Measurements from ENCODE around the gene CMSS1.

CMSS1 gene

GRCh38 chr3:100002599-100003350 is 185.1 kb downstream of the CMSS1 start:
- Histone ChIP-seq H3K9me3 (ENCODE audit: control insufficient read depth in 1 of 2, low read length in 2 of 2) (no peaks in the 10 kb centered on the region), H3K27me3 (ENCODE audit: control insufficient read depth in 1 of 2, insufficient read depth in 2 of 2, low read length in 2 of 2) (no peaks in the 10 kb centered on the region), H3K4me3 (ENCODE audit: low read depth in 1 of 2, low read length in 2 of 2) (no peak overlapping the region), H3K9ac (ENCODE audit: low read depth in 1 of 2, low read length in 2 of 2) (no peak overlapping the region), H3K27ac (ENCODE audit: low read depth, low read length) (no peak overlapping the region), H3K36me3 (ENCODE audit: control insufficient read depth in 1 of 2, insufficient read depth in 2 of 2, low read length in 2 of 2) (no peaks in the 10 kb centered on the region), H3K4me1 (ENCODE audit: control insufficient read depth in 1 of 2, insufficient read depth in 2 of 2, low read length in 2 of 2) (peaks cover 25 to 65% of the 10 kb centered on the region in 2 donors)

GRCh38 chr3:100003609-100004503 is 186.2 kb downstream of the CMSS1 start:
- no peaks in the 10 kb centered on the region for H3K36me3 ChIP-seq (ENCODE audit: control insufficient read depth in 1 of 2, insufficient read depth in 2 of 2, low read length in 2 of 2)
- no peak overlapping the region for H3K4me3 ChIP-seq (ENCODE audit: low read depth in 1 of 2, low read length in 2 of 2)
- no peaks in the 10 kb centered on the region for H3K9me3 ChIP-seq (ENCODE audit: control insufficient read depth in 1 of 2, low read length in 2 of 2)
- no peak overlapping the region for H3K9ac ChIP-seq (ENCODE audit: low read depth in 1 of 2, low read length in 2 of 2)
- H3K4me1 ChIP-seq (ENCODE audit: control insufficient read depth in 1 of 2, insufficient read depth in 2 of 2, low read length in 2 of 2) = peaks cover 25 to 71% of the 10 kb centered on the region in 2 donors
- H3K27ac ChIP-seq (ENCODE audit: low read depth, low read length) = no peak overlapping the region
- H3K27me3 ChIP-seq (ENCODE audit: control insufficient read depth in 1 of 2, insufficient read depth in 2 of 2, low read length in 2 of 2) = no peaks in the 10 kb centered on the region

- Histone ChIP-seq H3K27me3 (ENCODE audit: control insufficient read depth in 1 of 2, insufficient read depth in 2 of 2, low read length in 2 of 2) (no peaks in the 10 kb centered on the region), H3K27ac (ENCODE audit: low read depth, low read length) (no peak overlapping the region), H3K9me3 (ENCODE audit: control insufficient read depth in 1 of 2, low read length in 2 of 2) (no peaks in the 10 kb centered on the region), H3K9ac (ENCODE audit: low read depth in 1 of 2, low read length in 2 of 2) (no peak overlapping the region), H3K4me3 (ENCODE audit: low read depth in 1 of 2, low read length in 2 of 2) (no peak overlapping the region), H3K36me3 (ENCODE audit: control insufficient read depth in 1 of 2, insufficient read depth in 2 of 2, low read length in 2 of 2) (no peaks in the 10 kb centered on the region), H3K4me1 (ENCODE audit: control insufficient read depth in 1 of 2, insufficient read depth in 2 of 2, low read length in 2 of 2) (peaks cover 25 to 71% of the 10 kb centered on the region in 2 donors)
Measured at GRCh38 chr3:100004931-100005330, 187.3 kb downstream of the CMSS1 start.

GRCh38 chr3:100005665-100006393 is 188.2 kb downstream of the CMSS1 start:
- H3K36me3 ChIP-seq (ENCODE audit: control insufficient read depth in 1 of 2, insufficient read depth in 2 of 2, low read length in 2 of 2) = no peaks in the 10 kb centered on the region
- peaks cover 25 to 71% of the 10 kb centered on the region in 2 donors for H3K4me1 ChIP-seq (ENCODE audit: control insufficient read depth in 1 of 2, insufficient read depth in 2 of 2, low read length in 2 of 2)
- no peak overlapping the region for H3K27ac ChIP-seq (ENCODE audit: low read depth, low read length)
- no peak overlapping the region for H3K9ac ChIP-seq (ENCODE audit: low read depth in 1 of 2, low read length in 2 of 2)
- no peak overlapping the region for H3K4me3 ChIP-seq (ENCODE audit: low read depth in 1 of 2, low read length in 2 of 2)
- H3K9me3 ChIP-seq (ENCODE audit: control insufficient read depth in 1 of 2, low read length in 2 of 2) = no peaks in the 10 kb centered on the region
- no peaks in the 10 kb centered on the region for H3K27me3 ChIP-seq (ENCODE audit: control insufficient read depth in 1 of 2, insufficient read depth in 2 of 2, low read length in 2 of 2)

GRCh38 chr3:100006570-100007271 is 189.1 kb downstream of the CMSS1 start:
- H3K27ac ChIP-seq (ENCODE audit: low read depth, low read length) = no peak overlapping the region
- H3K4me1 ChIP-seq (ENCODE audit: control insufficient read depth in 1 of 2, insufficient read depth in 2 of 2, low read length in 2 of 2) = peaks cover 25 to 64% of the 10 kb centered on the region in 2 donors

GRCh38 chr3:100007313-100007712 is 189.7 kb downstream of the CMSS1 start:
- H3K27ac ChIP-seq (ENCODE audit: low read depth, low read length) = no peak overlapping the region
- peaks cover 19 to 58% of the 10 kb centered on the region in 2 donors for H3K4me1 ChIP-seq (ENCODE audit: control insufficient read depth in 1 of 2, insufficient read depth in 2 of 2, low read length in 2 of 2)
- H3K4me3 ChIP-seq (ENCODE audit: low read depth in 1 of 2, low read length in 2 of 2) = no peak overlapping the region
- H3K36me3 ChIP-seq (ENCODE audit: control insufficient read depth in 1 of 2, insufficient read depth in 2 of 2, low read length in 2 of 2) = no peaks in the 10 kb centered on the region
- H3K9me3 ChIP-seq (ENCODE audit: control insufficient read depth in 1 of 2, low read length in 2 of 2) = no peaks in the 10 kb centered on the region
- no peaks in the 10 kb centered on the region for H3K27me3 ChIP-seq (ENCODE audit: control insufficient read depth in 1 of 2, insufficient read depth in 2 of 2, low read length in 2 of 2)
- H3K9ac ChIP-seq (ENCODE audit: low read depth in 1 of 2, low read length in 2 of 2) = no peak overlapping the region

More at GRCh38 chr3:100006570-100007271, 189.1 kb downstream of the CMSS1 start:
- Histone ChIP-seq H3K4me3 (ENCODE audit: low read depth in 1 of 2, low read length in 2 of 2) (no peak overlapping the region), H3K27me3 (ENCODE audit: control insufficient read depth in 1 of 2, insufficient read depth in 2 of 2, low read length in 2 of 2) (no peaks in the 10 kb centered on the region), H3K36me3 (ENCODE audit: control insufficient read depth in 1 of 2, insufficient read depth in 2 of 2, low read length in 2 of 2) (no peaks in the 10 kb centered on the region), H3K9ac (ENCODE audit: low read depth in 1 of 2, low read length in 2 of 2) (no peak overlapping the region), H3K9me3 (ENCODE audit: control insufficient read depth in 1 of 2, low read length in 2 of 2) (no peaks in the 10 kb centered on the region)

GRCh38 chr3:100008081-100008698 is 190.5 kb downstream of the CMSS1 start:
- Histone ChIP-seq H3K4me3 (ENCODE audit: low read depth in 1 of 2, low read length in 2 of 2) (no peak overlapping the region), H3K27me3 (ENCODE audit: control insufficient read depth in 1 of 2, insufficient read depth in 2 of 2, low read length in 2 of 2) (no peaks in the 10 kb centered on the region), H3K9ac (ENCODE audit: low read depth in 1 of 2, low read length in 2 of 2) (no peak overlapping the region), H3K36me3 (ENCODE audit: control insufficient read depth in 1 of 2, insufficient read depth in 2 of 2, low read length in 2 of 2) (no peaks in the 10 kb centered on the region), H3K9me3 (ENCODE audit: control insufficient read depth in 1 of 2, low read length in 2 of 2) (no peaks in the 10 kb centered on the region), H3K27ac (ENCODE audit: low read depth, low read length) (no peak overlapping the region), H3K4me1 (ENCODE audit: control insufficient read depth in 1 of 2, insufficient read depth in 2 of 2, low read length in 2 of 2) (peaks cover 10 to 49% of the 10 kb centered on the region in 2 donors)

GRCh38 chr3:100009276-100010086 is 191.8 kb downstream of the CMSS1 start:
- Histone ChIP-seq H3K4me1 (ENCODE audit: control insufficient read depth in 1 of 2, insufficient read depth in 2 of 2, low read length in 2 of 2) (peaks cover 5 to 37% of the 10 kb centered on the region in 2 donors), H3K27ac (ENCODE audit: low read depth, low read length) (no peak overlapping the region), H3K4me3 (ENCODE audit: low read depth in 1 of 2, low read length in 2 of 2) (no peak overlapping the region), H3K36me3 (ENCODE audit: control insufficient read depth in 1 of 2, insufficient read depth in 2 of 2, low read length in 2 of 2) (no peaks in the 10 kb centered on the region), H3K9me3 (ENCODE audit: control insufficient read depth in 1 of 2, low read length in 2 of 2) (no peaks in the 10 kb centered on the region), H3K9ac (ENCODE audit: low read depth in 1 of 2, low read length in 2 of 2) (no peak overlapping the region), H3K27me3 (ENCODE audit: control insufficient read depth in 1 of 2, insufficient read depth in 2 of 2, low read length in 2 of 2) (no peaks in the 10 kb centered on the region)

- no peaks in the 10 kb centered on the region for H3K27me3 ChIP-seq (ENCODE audit: control insufficient read depth in 1 of 2, insufficient read depth in 2 of 2, low read length in 2 of 2)
- H3K9me3 ChIP-seq (ENCODE audit: control insufficient read depth in 1 of 2, low read length in 2 of 2) = peaks cover 0 to 2% of the 10 kb centered on the region in 2 donors
- H3K4me3 ChIP-seq (ENCODE audit: low read depth in 1 of 2, low read length in 2 of 2) = no peak overlapping the region
- H3K9ac ChIP-seq (ENCODE audit: low read depth in 1 of 2, low read length in 2 of 2) = no peak overlapping the region
- H3K36me3 ChIP-seq (ENCODE audit: control insufficient read depth in 1 of 2, insufficient read depth in 2 of 2, low read length in 2 of 2) = no peaks in the 10 kb centered on the region
- H3K27ac ChIP-seq (ENCODE audit: low read depth, low read length) = no peak overlapping the region
- peaks cover 5 to 32% of the 10 kb centered on the region in 2 donors for H3K4me1 ChIP-seq (ENCODE audit: control insufficient read depth in 1 of 2, insufficient read depth in 2 of 2, low read length in 2 of 2)
Measured at GRCh38 chr3:100010087-100010417, 192.4 kb downstream of the CMSS1 start.
